ENCODE measurements around the gene ARID5A. TPM values are rescaled to one million over a fixed set of nuclear protein-coding genes. Genes with fewer than 3 reads are reported as not detected.
A peak's percentile ranks its signal among the peaks of the same experiment; 100 is the strongest.
"Not testable (repeated sequence)": the region's sequence is repeated elsewhere in the genome, so short reads cannot be mapped to it uniquely, and the experiment has no call there.

The ARID5A gene
- total and polyA plus RNA-seq, 5 experiments from 2014 or later, result 41.7 to 108 (median 100) TPM

- DNase-seq, result peak; percentile 54 to 88 (median 72)
- no peaks in the 10 kb centered on the region for H3K27me3 Mint-ChIP-seq
- ATAC-seq, result peak; percentile 56 to 66
- POLR2A ChIA-PET, result interaction anchor here (0.6 to 4.2 kb wide), 15 partner anchors 10 to 249 kb away, joined by 3 to 123 read pairs (median 5); partner anchors contain the start of genes ARID5A and SNRNP200
- H3K36me3 Mint-ChIP-seq, result peaks cover 0 to 9% (median 0%) of the 10 kb centered on the region in 3 donors
- H3K9me3 Mint-ChIP-seq, result no peaks in the 10 kb centered on the region
- H3K4me3 Mint-ChIP-seq, result peak overlapping the region in 5 of 10 donors; percentile 39 to 48 (median 41)
- peaks cover 6 to 29% (median 19%) of the 10 kb centered on the region in 4 donors for H3K4me1 Mint-ChIP-seq
- H3K27ac Mint-ChIP-seq, result peak overlapping the region; percentile 43 to 93 (median 80)
Measured at GRCh38 chr2:96554293-96555145, 18.0 kb downstream of the ARID5A start.

- Mint-ChIP-seq H3K27me3 (no peaks in the 10 kb centered on the region), H3K27ac (peak overlapping the region in 5 of 10 donors; percentile 34 to 85 (median 77)), H3K9me3 (no peaks in the 10 kb centered on the region), H3K4me1 (peaks cover 6 to 29% (median 19%) of the 10 kb centered on the region in 4 donors), H3K36me3 (peaks cover 0 to 5% (median 0%) of the 10 kb centered on the region in 3 donors), H3K4me3 (no peak overlapping the region)
- ATAC-seq (peak in 1 of 2 donors; percentile 2), DNase-seq (no peak)
- POLR2A ChIA-PET, result interaction anchor here (0.6 to 4.2 kb wide), 10 partner anchors 16 to 250 kb away, joined by 3 to 123 read pairs (median 4); partner anchors contain the start of genes ARID5A and SNRNP200
Measured at GRCh38 chr2:96555146-96555610, 18.6 kb downstream of the ARID5A start.

GRCh38 chr2:96556441-96557330 is 20.1 kb downstream of the ARID5A start:
- Mint-ChIP-seq H3K9me3 (no peaks in the 10 kb centered on the region), H3K36me3 (peaks cover 0 to 5% (median 0%) of the 10 kb centered on the region in 3 donors), H3K27me3 (no peaks in the 10 kb centered on the region), H3K4me3 (no peak overlapping the region), H3K4me1 (peaks cover 6 to 29% (median 19%) of the 10 kb centered on the region in 4 donors), H3K27ac (peak overlapping the region in 5 of 10 donors; percentile 59 to 89 (median 78))
- DNase-seq (no peak), ATAC-seq (no peak)
- POLR2A ChIA-PET, result interaction anchor here (1.2 to 1.7 kb wide), 3 partner anchors 19 to 150 kb away, joined by 3 to 10 read pairs (median 4); partner anchors contain the start of gene ARID5A

GRCh38 chr2:96557421-96557820 is 20.9 kb downstream of the ARID5A start:
- ATAC-seq, H3K4me3 Mint-ChIP-seq, H3K27me3 Mint-ChIP-seq, H3K36me3 Mint-ChIP-seq, H3K9me3 Mint-ChIP-seq, DNase-seq: not testable (repeated sequence)
- POLR2A ChIA-PET, result interaction anchor here (1.7 kb wide), 1 partner anchor 20 kb away, joined by 10 read pairs; the partner anchor contains the start of gene ARID5A
- Mint-ChIP-seq H3K4me1 (peaks cover 6 to 28% (median 18%) of the 10 kb centered on the region in 4 donors), H3K27ac (peak overlapping the region in 1 of 10 donors; percentile 65)

- DNase-seq (no peak), ATAC-seq (no peak)
- no peaks in the 10 kb centered on the region for H3K27me3 Mint-ChIP-seq
- no peaks in the 10 kb centered on the region for H3K36me3 Mint-ChIP-seq
- H3K4me3 Mint-ChIP-seq, result no peak overlapping the region
- peaks cover 6 to 27% (median 16%) of the 10 kb centered on the region in 4 donors for H3K4me1 Mint-ChIP-seq
- H3K27ac Mint-ChIP-seq, result peak overlapping the region in 2 of 10 donors; percentile 33 to 40
- POLR2A ChIA-PET, result interaction anchor here (1.7 kb wide), 1 partner anchor 21 kb away, joined by 10 read pairs; the partner anchor contains the start of gene ARID5A
- peaks cover 0 to 2% (median 0%) of the 10 kb centered on the region in 9 donors for H3K9me3 Mint-ChIP-seq
Measured at GRCh38 chr2:96558061-96558460, 21.5 kb downstream of the ARID5A start.

GRCh38 chr2:96558485-96558884 is 21.9 kb downstream of the ARID5A start:
- POLR2A ChIA-PET, result no interaction called here

GRCh38 chr2:96564026-96564425 is 27.5 kb downstream of the ARID5A start:
- Mint-ChIP-seq H3K4me3 (no peak overlapping the region), H3K4me1 (no peaks in the 10 kb centered on the region), H3K36me3 (no peaks in the 10 kb centered on the region), H3K27ac (no peak overlapping the region), H3K9me3 (peaks cover 0 to 2% (median 0%) of the 10 kb centered on the region in 9 donors), H3K27me3 (no peaks in the 10 kb centered on the region)
- POLR2A ChIA-PET, result no interaction called here
- no peak for DNase-seq
- no peak for ATAC-seq

More at GRCh38 chr2:96558485-96558884, 21.9 kb downstream of the ARID5A start:
- Mint-ChIP-seq H3K36me3 (no peaks in the 10 kb centered on the region), H3K4me3 (no peak overlapping the region), H3K9me3 (peaks cover 0 to 2% (median 0%) of the 10 kb centered on the region in 9 donors), H3K27me3 (no peaks in the 10 kb centered on the region), H3K4me1 (peaks cover 6 to 24% (median 13%) of the 10 kb centered on the region in 4 donors), H3K27ac (peak overlapping the region in 2 of 10 donors; percentile 17 to 33)
- DNase-seq (no peak), ATAC-seq (no peak)

- Mint-ChIP-seq H3K27ac (no peak overlapping the region), H3K36me3 (peaks cover 0 to 3% (median 0%) of the 10 kb centered on the region in 3 donors), H3K4me3 (no peak overlapping the region), H3K9me3 (peaks cover 0 to 2% (median 0%) of the 10 kb centered on the region in 9 donors), H3K4me1 (no peaks in the 10 kb centered on the region), H3K27me3 (no peaks in the 10 kb centered on the region)
- POLR2A ChIA-PET, result interaction anchor here (0.5 kb wide), 1 partner anchor 172 kb away, joined by 3 read pairs; no protein-coding TSS in a partner anchor
- no peak for ATAC-seq
- no peak for DNase-seq
Measured at GRCh38 chr2:96564563-96564962, 28.0 kb downstream of the ARID5A start.

- H3K27me3 Mint-ChIP-seq, result no peaks in the 10 kb centered on the region
- ATAC-seq, result no peak
- H3K27ac Mint-ChIP-seq, result no peak overlapping the region
- H3K9me3 Mint-ChIP-seq, result peaks cover 0 to 2% (median 0%) of the 10 kb centered on the region in 9 donors
- DNase-seq, result no peak
- POLR2A ChIA-PET, result interaction anchor here (0.5 kb wide), 1 partner anchor 173 kb away, joined by 3 read pairs; no protein-coding TSS in a partner anchor
- H3K4me1 Mint-ChIP-seq, result no peaks in the 10 kb centered on the region
- peaks cover 0 to 3% (median 0%) of the 10 kb centered on the region in 3 donors for H3K36me3 Mint-ChIP-seq
- H3K4me3 Mint-ChIP-seq, result no peak overlapping the region
Measured at GRCh38 chr2:96565111-96565510, 28.6 kb downstream of the ARID5A start.

- H3K36me3 Mint-ChIP-seq, result peaks cover 0 to 3% (median 0%) of the 10 kb centered on the region in 3 donors
- ATAC-seq (no peak), DNase-seq (no peak)
- POLR2A ChIA-PET, result interaction anchor here (0.6 kb wide), 1 partner anchor 30 kb away, joined by 4 read pairs; no protein-coding TSS in a partner anchor
- no peak overlapping the region for H3K27ac Mint-ChIP-seq
- H3K27me3 Mint-ChIP-seq, result peaks cover 0 to 3% (median 0%) of the 10 kb centered on the region in 5 donors
- H3K9me3 Mint-ChIP-seq, result peaks cover 0 to 2% (median 0%) of the 10 kb centered on the region in 9 donors
- H3K4me3 Mint-ChIP-seq, result no peak overlapping the region
- no peaks in the 10 kb centered on the region for H3K4me1 Mint-ChIP-seq
Measured at GRCh38 chr2:96568094-96568493, 31.5 kb downstream of the ARID5A start.

GRCh38 chr2:96574364-96574763 is 37.8 kb downstream of the ARID5A start:
- Mint-ChIP-seq H3K27me3 (peaks cover 0 to 7% (median 0%) of the 10 kb centered on the region in 5 donors), H3K36me3 (no peaks in the 10 kb centered on the region), H3K9me3 (no peaks in the 10 kb centered on the region), H3K27ac (no peak overlapping the region), H3K4me3 (no peak overlapping the region), H3K4me1 (no peaks in the 10 kb centered on the region)
- no peak for DNase-seq
- ATAC-seq, result no peak
- POLR2A ChIA-PET, result no interaction called here

Measured in naive thymus-derived CD8-positive, alpha-beta T cell (primary cell).